Endothelial cell of umbilical vein (primary cell): Measurements from ENCODE around the gene CEP57L1. TPM values are rescaled to one million over a fixed set of nuclear protein-coding genes. Genes with fewer than 3 reads are reported as not detected.

Experiments used
- BruUV-seq: library from RNA; stranded (reverse); fragments of 400-500 nt; replicated peaks from 2 replicates; lab custom pipeline; 2021; lab: Mats Ljungman, UMichigan
- CTCF ChIA-PET: fragments of 300-600, 350-600 bp; sonication (Branson Sonifier 250); formaldehyde crosslinking; loops from one replicate; lab custom pipeline; 2021; ENCODE audit warnings: antibody characterized with exemption, inconsistent platforms; lab: Charles Lee
- POLR2A ChIA-PET: fragments of 300-600, 350-600 bp; sonication (Branson Sonifier 250); formaldehyde crosslinking; loops from one replicate; lab custom pipeline; 2021; ENCODE audit warnings: antibody characterized with exemption, inconsistent platforms; lab: Charles Lee
- DNase-seq: peaks from one replicate; pipeline ENCODE4 v3.0.0-alpha.2; 2011; ENCODE audit warnings: low read depth, low spot score
- FAIRE-seq: peaks from 2 replicates; lab custom pipeline; 2011; peaks lifted over from hg19 to GRCh38; lab: Jason Lieb, UNC
- H2AFZ ChIP-seq: 2 replicates; pipeline ENCODE4 v1.6.0; 2012; ENCODE audit warnings: low read depth, low read length, control low read depth, inconsistent platforms
- H3K27ac ChIP-seq: 2 replicates; pipeline ENCODE4 v1.5.1; 2011; ENCODE audit warnings: low read depth, mild to moderate bottlenecking, control low read depth, low read length, moderate library complexity; ENCODE audit not compliant: insufficient read depth
- H3K27me3 ChIP-seq, 2 experiments: 2 replicates each; pipeline versions ENCODE4 v1.6.0 to v1.6.1; 2011; ENCODE audit warnings: low read length in 2 of 2, mixed read lengths in 1 of 2; ENCODE audit not compliant: control insufficient read depth in 2 of 2, insufficient read depth in 2 of 2
- H3K36me3 ChIP-seq, 2 experiments: 2 replicates in 1 of 2; 3 replicates in 1 of 2; pipeline ENCODE4 v1.5.1; 2011; ENCODE audit warnings: low read length in 2 of 2, mild to moderate bottlenecking in 1 of 2, moderate library complexity in 1 of 2; ENCODE audit not compliant: control insufficient read depth in 2 of 2, insufficient read depth in 2 of 2; ENCODE audit errors: extremely low read depth in 1 of 2
- H3K4me1 ChIP-seq: 3 replicates; pipeline ENCODE4 v1.5.1; 2011; ENCODE audit warnings: mild to moderate bottlenecking, low read length; ENCODE audit not compliant: control insufficient read depth, insufficient read depth; ENCODE audit errors: extremely low read depth
- H3K4me2 ChIP-seq: 2 replicates; pipeline ENCODE4 v1.6.1; 2011; ENCODE audit warnings: low read length, control low read depth, mixed read lengths; ENCODE audit not compliant: insufficient read depth
- H3K4me3 ChIP-seq, 3 experiments: fragments of 200-600 bp in 1 of 3; sonication (generic), shearing (Covaris generic) in 1 of 3; replicated peaks in 1 of 3; 2 replicates each; pipeline ENCODE4 v1.5.1; 2011 to 2016; ENCODE audit warnings: control low read depth in 3 of 3, low read length in 3 of 3, mild to moderate bottlenecking in 2 of 3, inconsistent platforms in 1 of 3, low read depth in 1 of 3, moderate library complexity in 1 of 3; ENCODE audit not compliant: insufficient read depth in 1 of 3
- H3K79me2 ChIP-seq: 2 replicates; pipeline ENCODE4 v1.6.0; 2012; ENCODE audit warnings: low read length, inconsistent platforms; ENCODE audit not compliant: control insufficient read depth, insufficient read depth
- H3K9ac ChIP-seq: replicated peaks from 2 replicates; pipeline ENCODE3; 2011; ENCODE audit warnings: low read length, control low read depth; ENCODE audit not compliant: insufficient read depth; ENCODE audit errors: extremely low read depth
- H3K9me1 ChIP-seq: replicated peaks from 3 replicates; pipeline ENCODE4 v1.6.0; 2011; ENCODE audit warnings: mild to moderate bottlenecking, low read length; ENCODE audit not compliant: control insufficient read depth, insufficient read depth; ENCODE audit errors: extremely low read depth
- H3K9me3 ChIP-seq: replicated peaks from 2 replicates; pipeline ENCODE4 v1.5.1; 2012; ENCODE audit warnings: low read length, inconsistent platforms; ENCODE audit not compliant: control insufficient read depth, insufficient read depth
- H4K20me1 ChIP-seq: replicated peaks from 2 replicates; pipeline ENCODE3; 2011; ENCODE audit warnings: mild to moderate bottlenecking, low read length; ENCODE audit not compliant: control insufficient read depth, insufficient read depth; ENCODE audit errors: extremely low read depth
- EZH2 ChIP-seq: IDR thresholded peaks from 2 replicates; pipeline ENCODE4 v1.6.1; 2012; ENCODE audit warnings: borderline replicate concordance, low read depth, mild to moderate bottlenecking, moderate library complexity, low read length, inconsistent platforms; ENCODE audit not compliant: severe bottlenecking
- FOS ChIP-seq: IDR thresholded peaks from 2 replicates; pipeline ENCODE4 v1.6.1; 2011; ENCODE audit warnings: mild to moderate bottlenecking, low read length, moderate library complexity, borderline replicate concordance; ENCODE audit not compliant: insufficient read depth
- GATA2 ChIP-seq: IDR thresholded peaks from 2 replicates; pipeline ENCODE4 v1.7.0; 2011; ENCODE audit warnings: low read depth, mild to moderate bottlenecking, moderate library complexity, mixed read lengths, low read length; ENCODE audit not compliant: insufficient read length, insufficient read depth
- JUN ChIP-seq: IDR thresholded peaks from 2 replicates; pipeline ENCODE4 v1.6.1; 2011; ENCODE audit warnings: borderline replicate concordance, low read depth; ENCODE audit not compliant: insufficient read length, insufficient read depth
- MYC ChIP-seq: IDR thresholded peaks from one replicate; pipeline ENCODE4 v1.6.1; 2011; ENCODE audit warnings: mild to moderate bottlenecking, low read depth, low read length
- POLR2A ChIP-seq: IDR thresholded peaks from 2 replicates; pipeline ENCODE4 v1.6.1; 2012; ENCODE audit warnings: low read depth, mild to moderate bottlenecking, control low read depth, low read length
- POLR2AphosphoS5 ChIP-seq: IDR thresholded peaks from 2 replicates; pipeline ENCODE4 v1.6.1; 2012; ENCODE audit warnings: low read depth, mild to moderate bottlenecking, control low read depth, low read length, moderate library complexity; ENCODE audit not compliant: insufficient read depth
- dilution Hi-C: fragments of 300-500 bp; cut with MboI; formaldehyde crosslinking; loops from one replicate; pipeline ENCODE4 v1.15.0; 2019; ENCODE audit warnings: low sequenced_read_pairs; ENCODE audit not compliant: extremely low pct_ligation_motif_present
- intact Hi-C: fragments of 100-400 bp; cut with micrococcal nuclease; formaldehyde crosslinking; loops from one replicate; pipeline ENCODE4 v1.10.0; 2022
- polyA plus RNA-seq, 4 experiments: library from polyadenylated mRNA; depleted of rRNA in 3 of 4; stranded (reverse) in 3 of 4; unstranded in 1 of 4; fragments of >200 nt; gene quantifications; 2 replicates each; pipeline versions ENCODE4 v1.2.1 to v1.2.3, GENCODE V29; 2011 to 2012; ENCODE audit warnings: missing spikeins in 1 of 4
- total RNA-seq: library from RNA; stranded (reverse); gene quantifications from 2 replicates; pipeline ENCODE4 v1.2.3, GENCODE V29; 2021
- TF ChIP-seq, protein P1 (sequence below), 2 donors: IDR thresholded peaks; 1 replicate in 1 of 2; 2 replicates in 1 of 2; pipeline ENCODE4 v1.5.1; 2011; ENCODE audit warnings: low read length in 2 of 2, mild to moderate bottlenecking in 2 of 2, moderate library complexity in 2 of 2, control low read depth in 1 of 2, inconsistent platforms in 1 of 2, low read depth in 1 of 2; ENCODE audit not compliant: insufficient read depth in 1 of 2; ENCODE audit errors: extremely low read depth in 1 of 2
- TF ChIP-seq, protein P2 (sequence below): IDR thresholded peaks from 2 replicates; pipeline ENCODE4 v1.6.1; 2011; ENCODE audit not compliant: insufficient read depth, insufficient read length

Gene CEP57L1
- total and polyA plus RNA-seq, 2 donors (not counting 3 experiments of a cell fraction or from before 2014, with no cell fraction given) = 7.8 to 20.9 TPM

DNA sequence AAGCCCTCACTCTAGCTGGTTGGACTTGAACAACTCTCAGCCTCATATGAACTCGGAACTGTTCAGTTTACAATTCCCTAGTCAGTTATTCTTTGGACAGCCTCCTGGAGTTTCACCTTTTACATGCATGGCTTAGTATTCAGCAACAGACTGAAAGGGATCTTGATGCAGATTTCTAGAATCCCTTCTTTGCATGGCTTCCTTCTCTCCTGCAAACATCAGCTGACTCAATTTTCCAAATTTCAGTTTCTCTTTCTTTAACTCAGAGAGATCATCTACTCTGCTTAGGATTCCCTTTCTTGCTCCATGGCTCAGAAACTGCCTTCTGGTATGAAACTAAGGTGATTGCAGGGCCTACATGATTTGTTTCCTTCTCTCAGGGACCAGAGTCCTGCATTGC is 99.6 kb downstream of the CEP57L1 start:
- BruUV-seq = no TSS peak
- H3K4me2 ChIP-seq = no peak overlapping the region
- H3K9me3 ChIP-seq = no peaks in the 10 kb centered on the region
- no peaks in the 10 kb centered on the region for H3K79me2 ChIP-seq
- DNase-seq = no peak
- ChIA-PET POLR2A (no interaction called here), CTCF (no interaction called here)
- H3K4me1 ChIP-seq = no peaks in the 10 kb centered on the region
- H4K20me1 ChIP-seq = no peaks in the 10 kb centered on the region
- intact Hi-C loops = no loop called here
- dilution Hi-C loops = no loop called here
- no peaks in the 10 kb centered on the region for H3K36me3 ChIP-seq
- FAIRE-seq = no peak
- H3K27me3 ChIP-seq = peaks cover 0 to 8% of the 10 kb centered on the region in 2 experiments
- no peak overlapping the region for H2AFZ ChIP-seq
- TF ChIP-seq POLR2AphosphoS5 (no peak), FOS (no peak), EZH2 (no peak), GATA2 (no peak), MYC (no peak), POLR2A (no peak), JUN (no peak)
- TF ChIP-seq, protein P1, sequence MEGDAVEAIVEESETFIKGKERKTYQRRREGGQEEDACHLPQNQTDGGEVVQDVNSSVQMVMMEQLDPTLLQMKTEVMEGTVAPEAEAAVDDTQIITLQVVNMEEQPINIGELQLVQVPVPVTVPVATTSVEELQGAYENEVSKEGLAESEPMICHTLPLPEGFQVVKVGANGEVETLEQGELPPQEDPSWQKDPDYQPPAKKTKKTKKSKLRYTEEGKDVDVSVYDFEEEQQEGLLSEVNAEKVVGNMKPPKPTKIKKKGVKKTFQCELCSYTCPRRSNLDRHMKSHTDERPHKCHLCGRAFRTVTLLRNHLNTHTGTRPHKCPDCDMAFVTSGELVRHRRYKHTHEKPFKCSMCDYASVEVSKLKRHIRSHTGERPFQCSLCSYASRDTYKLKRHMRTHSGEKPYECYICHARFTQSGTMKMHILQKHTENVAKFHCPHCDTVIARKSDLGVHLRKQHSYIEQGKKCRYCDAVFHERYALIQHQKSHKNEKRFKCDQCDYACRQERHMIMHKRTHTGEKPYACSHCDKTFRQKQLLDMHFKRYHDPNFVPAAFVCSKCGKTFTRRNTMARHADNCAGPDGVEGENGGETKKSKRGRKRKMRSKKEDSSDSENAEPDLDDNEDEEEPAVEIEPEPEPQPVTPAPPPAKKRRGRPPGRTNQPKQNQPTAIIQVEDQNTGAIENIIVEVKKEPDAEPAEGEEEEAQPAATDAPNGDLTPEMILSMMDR (IDR thresholded peaks at IDR 0.05; ENCODE audit: extremely low read depth in 1 of 2, insufficient read depth in 1 of 2, low read depth in 1 of 2, low read length in 2 of 2) = no peak
- TF ChIP-seq, protein P2, sequence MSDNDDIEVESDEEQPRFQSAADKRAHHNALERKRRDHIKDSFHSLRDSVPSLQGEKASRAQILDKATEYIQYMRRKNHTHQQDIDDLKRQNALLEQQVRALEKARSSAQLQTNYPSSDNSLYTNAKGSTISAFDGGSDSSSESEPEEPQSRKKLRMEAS = no peak
- no peaks in the 10 kb centered on the region for H3K9me1 ChIP-seq
- H3K4me3 ChIP-seq = no peak overlapping the region
- H3K27ac ChIP-seq = no peak overlapping the region
- H3K9ac ChIP-seq = no peak overlapping the region
